C4-2B (cell line): ENCODE data around the gene USF1.
A peak's percentile ranks its signal among the peaks of the same experiment; 100 is the strongest.

Source experiments
- H3K27ac ChIP-seq: fragments of 450-650 bp; 2 replicates; pipeline ENCODE4 v1.5.1; 2017
- CTCF ChIP-seq: fragments of 450-650 bp; conservative IDR thresholded peaks from 2 replicates; pipeline ENCODE4 v1.5.1; 2017; ENCODE audit warnings: mild to moderate bottlenecking
- ZFX ChIP-seq: fragments of 450-650 bp; IDR thresholded peaks from 2 replicates; pipeline ENCODE4 v1.6.1; 2017

Gene USF1

GRCh38 chr1:161044535-161044907 lies 1.3 kb downstream of the USF1 start:
- peak overlapping the region; percentile 94 for H3K27ac ChIP-seq

DNA sequence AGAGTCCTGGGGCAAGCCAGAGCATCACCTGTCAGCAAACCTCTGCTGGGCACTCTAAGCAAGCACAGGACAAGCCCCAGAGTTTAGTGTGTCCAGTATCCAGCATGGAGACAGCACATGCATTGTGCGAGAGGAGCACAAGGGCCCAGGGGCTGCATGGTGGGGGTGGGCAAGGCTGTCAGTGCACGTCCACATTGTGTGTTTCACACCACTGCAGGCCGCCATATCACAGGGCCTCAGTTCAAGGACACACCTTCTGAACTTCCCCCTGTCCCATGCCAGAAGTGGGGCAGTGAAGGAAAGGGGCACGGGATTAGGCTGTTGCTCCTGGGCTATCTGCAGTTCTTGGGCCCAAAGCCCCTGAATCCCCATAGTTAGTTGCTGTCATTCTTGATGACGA lies 6.2 kb downstream of the USF1 start:
- peak overlapping the region; percentile 85; the same call in 1 of the 2 replicates for H3K27ac ChIP-seq
- TF ChIP-seq CTCF (no peak), ZFX (no peak)

More at GRCh38 chr1:161044535-161044907, 1.3 kb downstream of the USF1 start:
- TF ChIP-seq CTCF, result no peak
- TF ChIP-seq ZFX, result no peak

DNA sequence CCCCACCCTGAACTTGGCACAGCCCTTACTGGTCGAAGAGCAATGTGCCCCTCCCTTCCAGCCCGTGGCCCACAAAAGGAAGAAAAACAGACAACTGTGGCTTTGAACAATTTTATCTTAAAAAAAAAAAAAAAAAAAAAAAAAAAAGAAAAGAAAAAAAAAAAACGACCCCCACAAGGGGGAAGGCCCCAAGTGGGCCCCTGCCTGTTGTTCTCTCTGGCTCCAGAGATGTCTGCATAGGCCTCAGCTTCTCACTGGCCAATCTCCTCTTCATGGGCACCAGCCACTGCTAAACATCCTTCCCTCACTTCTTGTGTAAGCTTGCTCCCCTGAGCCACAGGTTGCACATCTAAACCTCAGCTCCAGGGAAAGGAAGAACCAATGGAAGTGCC lies 6.6 kb downstream of the USF1 start:
- peak overlapping the region; percentile 85 for H3K27ac ChIP-seq
- TF ChIP-seq CTCF (no peak), ZFX (no peak)

DNA sequence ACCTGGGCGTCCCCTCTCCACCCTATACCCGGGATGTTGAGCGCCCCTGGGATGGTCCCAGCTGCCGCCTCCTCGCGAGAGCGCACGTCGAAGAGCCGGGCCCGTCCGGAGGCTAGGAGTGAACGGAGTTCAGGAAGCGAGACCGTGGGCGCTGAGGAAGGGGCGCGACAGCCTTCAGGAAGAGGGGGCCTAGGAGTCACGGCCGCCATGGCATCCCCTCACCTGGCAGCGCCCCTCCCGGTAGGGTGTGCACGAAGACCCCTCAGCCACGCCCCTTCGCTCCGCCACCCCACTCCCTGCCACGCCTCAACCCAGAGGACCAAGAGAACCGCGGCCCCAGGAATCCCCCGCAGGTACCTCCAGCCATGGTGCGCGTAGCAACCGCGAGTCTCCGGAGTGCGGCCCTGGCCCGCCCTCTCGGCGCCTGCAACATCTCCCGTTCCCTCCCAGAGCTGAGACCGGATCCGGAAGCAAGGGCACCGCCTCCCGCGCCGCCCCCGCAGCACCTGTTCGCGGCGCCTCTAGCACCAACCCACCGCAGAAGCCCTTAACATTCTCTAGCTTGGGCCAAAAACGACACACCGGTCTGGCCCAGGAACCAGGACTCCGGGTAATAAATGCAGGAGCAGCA lies 7.1 kb downstream of the USF1 start, which contains the start of gene TSTD1:
Gene TSTD1, minus strand, starts transcription at position 442 of the 631 bp plus-strand sequence. Its CDS starts 75 bp downstream, at position 367.
- TF ChIP-seq CTCF, result no peak
- TF ChIP-seq ZFX, result peak; percentile 56
- H3K27ac ChIP-seq, result peak within 1 kb of the TSS; percentile 85

- TF ChIP-seq ZFX (no peak), CTCF (no peak)
- H3K27ac ChIP-seq, result peak overlapping the region; percentile 85
Measured at GRCh38 chr1:161037661-161038522, 7.9 kb downstream of the USF1 start.

DNA sequence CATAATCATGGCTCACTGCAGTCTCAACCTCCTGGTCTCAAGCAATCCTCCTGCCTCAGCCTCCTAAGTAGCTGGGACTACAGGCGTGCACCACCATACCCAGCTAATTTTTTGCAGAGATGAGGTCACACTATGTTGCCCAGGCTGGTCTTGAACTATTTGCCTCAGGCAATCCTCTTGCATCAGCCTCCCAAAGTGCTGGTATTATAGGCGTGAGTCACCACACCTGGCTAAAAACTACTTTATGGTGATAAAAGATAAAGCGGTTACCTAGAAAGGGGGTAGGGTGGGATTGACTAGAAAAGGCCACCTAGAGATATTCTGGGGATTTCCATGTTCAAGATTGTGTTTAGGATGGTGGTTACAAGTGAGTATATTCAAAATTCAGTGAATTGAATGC lies 12.0 kb downstream of the USF1 start:
- no peak overlapping the region for H3K27ac ChIP-seq
- TF ChIP-seq CTCF (no peak), ZFX (no peak)

DNA sequence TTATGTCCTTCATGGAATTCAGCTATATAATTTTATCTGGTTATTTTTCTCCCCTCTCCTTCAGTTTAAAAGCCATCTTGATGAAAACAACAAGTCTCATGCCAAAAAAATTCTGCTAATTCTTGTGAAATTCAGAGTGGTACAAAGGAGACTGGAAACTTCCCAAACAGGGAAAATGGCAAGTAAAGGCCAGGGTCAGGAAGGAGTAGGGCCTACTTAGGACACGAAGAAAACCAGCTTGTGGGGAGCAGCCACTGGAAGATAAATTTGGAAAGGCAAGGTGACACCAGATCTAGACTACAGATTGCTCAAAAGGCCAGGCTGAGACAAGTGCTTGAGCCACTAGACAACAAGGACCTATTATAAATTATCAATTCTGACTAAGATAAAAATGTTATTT lies 13.4 kb downstream of the USF1 start:
- TF ChIP-seq ZFX (no peak), CTCF (no peak)
- no peak overlapping the region for H3K27ac ChIP-seq
